HG03139 (cell line): ENCODE measurements around the gene FCRLB.
A peak's percentile ranks its signal among the peaks of the same experiment; 100 is the strongest.
"Not testable (repeated sequence)": the region's sequence is repeated elsewhere in the genome, so short reads cannot be mapped to it uniquely, and the experiment has no call there.

Source experiments
- ATAC-seq: cut with Tn5 transposase; IDR thresholded peaks from one replicate; pipeline ENCODE4 v1.9.1; 2021; ENCODE audit not compliant: unreplicated experiment

FCRLB gene, protein sequence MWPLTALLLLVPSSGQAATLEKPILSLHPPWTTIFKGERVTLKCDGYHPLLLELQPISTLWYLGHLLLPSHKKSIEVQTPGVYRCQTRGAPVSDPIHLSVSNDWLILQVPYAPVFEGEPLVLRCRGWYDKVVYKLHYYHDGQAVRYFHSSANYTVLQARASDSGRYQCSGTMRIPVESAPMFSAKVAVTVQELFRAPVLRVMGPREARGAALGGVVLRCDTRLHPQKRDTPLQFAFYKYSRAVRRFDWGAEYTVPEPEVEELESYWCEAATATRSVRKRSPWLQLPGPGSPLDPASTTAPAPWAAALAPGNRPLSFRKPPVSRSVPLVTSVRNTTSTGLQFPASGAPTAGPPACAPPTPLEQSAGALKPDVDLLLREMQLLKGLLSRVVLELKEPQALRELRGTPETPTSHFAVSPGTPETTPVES

GRCh38 chr1:161720956-161721737 is at the start of gene FCRLB:
Gene FCRLB (plus strand): TSS chr1:161721544. CDS start chr1:161722673, 1,129 bp downstream.
- no peak for ATAC-seq

- not testable (repeated sequence) for ATAC-seq
These were observed 47.9 kb upstream of the FCRLB start for GRCh38 chr1:161673437-161673836.

GRCh38 chr1:161674447-161674846 is 46.9 kb upstream of the FCRLB start:
- not testable (repeated sequence) for ATAC-seq

- ATAC-seq, result not testable (repeated sequence)
These were observed 46.4 kb upstream of the FCRLB start for GRCh38 chr1:161674908-161675307.

- no peak for ATAC-seq
These were observed 44.9 kb upstream of the FCRLB start for GRCh38 chr1:161676441-161676840.

DNA sequence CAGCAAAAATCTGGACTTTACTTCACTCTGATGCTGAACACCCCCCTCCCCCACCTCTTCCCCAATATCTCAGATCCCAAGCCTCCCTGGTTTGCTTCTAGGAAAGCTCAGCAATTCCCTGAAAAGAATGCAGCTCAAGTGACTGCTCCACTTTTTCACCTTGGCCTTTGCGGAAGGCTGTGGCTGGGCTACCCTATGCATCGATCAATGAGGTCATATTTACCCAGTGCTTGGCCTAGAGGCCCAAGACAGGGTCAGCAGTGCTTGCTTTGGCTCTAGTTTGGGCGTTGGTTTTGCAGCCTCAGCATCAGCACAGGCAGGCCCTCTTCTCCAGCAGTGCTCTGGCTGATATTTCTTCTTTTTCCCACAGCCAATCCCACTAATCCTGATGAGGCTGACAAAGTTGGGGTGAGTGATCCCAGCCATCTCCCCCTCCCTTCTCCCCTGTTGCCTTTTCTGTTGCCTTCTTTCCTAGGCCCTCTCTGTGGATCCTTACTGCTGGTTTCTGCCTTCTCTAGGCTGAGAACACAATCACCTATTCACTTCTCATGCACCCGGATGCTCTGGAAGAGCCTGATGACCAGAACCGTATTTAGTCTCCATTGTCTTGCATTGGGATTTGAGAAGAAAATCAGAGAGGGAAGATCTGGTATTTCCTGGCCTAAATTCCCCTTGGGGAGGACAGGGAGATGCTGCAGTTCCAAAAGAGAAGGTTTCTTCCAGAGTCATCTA is 44.2 kb upstream of the FCRLB start:
- ATAC-seq, result no peak

- ATAC-seq, result no peak
These were observed 42.8 kb upstream of the FCRLB start for GRCh38 chr1:161678500-161678899.

DNA sequence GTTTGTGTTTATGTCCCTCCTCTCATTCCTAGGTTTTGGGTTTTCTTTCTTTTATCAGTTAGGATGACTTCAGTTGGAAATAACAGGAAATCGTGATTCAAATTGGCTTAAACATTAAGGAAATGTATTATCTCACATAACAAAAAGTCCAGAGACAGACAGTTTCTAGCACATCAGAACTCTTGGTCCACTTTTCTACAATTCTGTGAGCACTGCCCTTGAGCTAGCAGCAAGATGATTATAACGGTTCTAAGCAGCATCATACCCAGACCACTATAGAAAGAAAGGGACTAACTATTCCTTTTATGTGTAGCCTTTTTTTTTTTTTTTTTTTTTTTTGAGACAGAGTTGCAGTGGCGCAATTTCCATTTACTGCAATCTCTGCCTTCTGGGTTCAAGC is 39.5 kb upstream of the FCRLB start:
- no peak for ATAC-seq

DNA sequence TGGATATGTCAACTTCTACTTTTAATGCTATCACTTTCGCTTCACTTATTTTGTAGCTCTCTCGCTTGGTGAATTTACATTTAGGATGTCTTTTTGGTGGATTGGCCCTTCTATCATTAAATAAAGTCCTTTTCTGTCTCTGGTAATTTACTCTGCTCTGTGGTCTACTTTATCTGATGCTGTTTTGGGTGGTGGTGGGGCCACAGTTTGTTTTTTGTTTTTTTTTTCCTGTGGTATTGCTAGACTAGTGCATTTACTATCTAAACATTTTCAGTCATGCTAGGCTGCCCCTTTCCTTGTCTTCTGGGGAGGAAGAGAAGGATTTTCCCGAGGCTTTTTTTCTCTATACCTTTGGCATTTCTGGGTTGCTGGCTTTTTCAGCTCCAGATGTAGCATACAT is 32.4 kb upstream of the FCRLB start:
- ATAC-seq, result no peak

GRCh38 chr1:161691846-161692245 is 29.5 kb upstream of the FCRLB start:
- ATAC-seq, result no peak

- not testable (repeated sequence) for ATAC-seq
These were observed 28.2 kb upstream of the FCRLB start for GRCh38 chr1:161693020-161693712.

DNA sequence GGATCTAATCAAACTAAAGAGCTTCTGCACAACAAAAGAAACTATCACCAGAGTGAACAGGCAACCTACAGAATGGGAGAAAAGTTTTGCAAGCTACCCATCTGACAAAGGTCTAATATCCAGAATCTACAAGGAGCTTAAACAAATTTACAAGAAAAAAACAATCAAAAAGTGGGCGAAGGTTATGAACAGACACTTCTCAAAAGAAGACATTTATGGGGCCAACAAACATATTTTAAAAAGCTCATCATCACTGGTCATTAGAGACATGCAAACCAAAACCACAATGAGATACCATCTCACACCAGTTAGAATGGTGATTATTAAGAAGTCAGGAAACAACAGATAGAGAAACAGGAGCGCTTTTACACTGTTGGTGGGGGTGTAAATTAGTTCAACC is 23.0 kb upstream of the FCRLB start:
- ATAC-seq, result not testable (repeated sequence)

DNA sequence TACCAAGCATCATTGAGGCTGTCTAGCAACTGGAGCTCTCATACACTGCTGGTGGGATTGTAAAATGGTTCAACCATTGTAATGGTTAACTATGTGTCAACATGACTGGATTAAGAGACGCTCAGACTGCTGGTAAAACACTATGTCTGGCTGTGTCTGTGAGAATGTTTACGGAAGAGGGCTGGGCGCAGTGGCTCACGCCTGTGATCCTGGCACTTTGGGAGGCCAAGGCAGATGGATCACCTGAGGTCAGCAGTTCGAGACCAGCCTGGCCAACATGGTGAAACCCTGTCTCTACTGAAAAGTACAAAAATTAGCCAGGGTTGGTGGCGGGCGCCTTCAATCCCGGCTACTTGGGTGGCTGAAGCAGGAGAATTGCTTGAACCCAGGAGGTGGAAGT is 19.1 kb upstream of the FCRLB start:
- ATAC-seq, result no peak

DNA sequence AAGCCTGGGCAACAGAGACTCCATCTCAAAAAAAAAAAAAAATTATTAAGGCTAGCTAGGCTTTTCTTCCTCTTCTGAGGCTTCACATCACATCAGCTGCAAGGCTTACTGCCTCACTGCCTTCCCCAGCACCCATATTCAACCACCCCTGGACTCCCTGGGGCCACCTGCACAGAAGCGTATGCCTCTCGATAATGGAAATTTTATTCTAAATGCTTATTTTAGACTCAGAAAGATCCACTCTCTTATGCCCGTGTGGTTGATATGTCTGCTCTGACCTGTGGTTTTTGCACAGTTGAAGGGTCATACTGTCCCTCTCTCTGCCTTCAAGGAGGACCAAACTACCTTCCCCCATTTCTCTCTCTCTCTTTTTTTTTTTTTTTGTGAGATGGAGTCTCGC is 15.8 kb upstream of the FCRLB start:
- ATAC-seq, result peak; percentile 37

DNA sequence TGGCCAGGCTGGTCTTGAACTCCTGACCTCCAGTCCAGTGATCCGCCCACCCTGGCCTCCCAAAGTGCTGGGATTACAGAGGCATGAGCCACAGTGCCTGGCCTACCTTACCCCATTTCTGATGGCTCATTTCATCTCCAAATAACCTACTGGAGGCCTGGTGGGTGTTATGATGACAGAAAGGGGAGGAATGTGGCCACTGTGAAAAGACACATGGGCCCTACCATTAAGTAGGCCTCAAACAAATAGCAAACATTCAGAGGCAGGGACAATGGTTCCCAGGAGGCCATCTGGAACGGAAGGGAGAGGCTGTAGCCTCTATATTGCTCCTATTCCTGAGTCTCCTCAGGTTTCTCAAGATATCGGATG is 15.2 kb upstream of the FCRLB start:
- no peak for ATAC-seq

DNA sequence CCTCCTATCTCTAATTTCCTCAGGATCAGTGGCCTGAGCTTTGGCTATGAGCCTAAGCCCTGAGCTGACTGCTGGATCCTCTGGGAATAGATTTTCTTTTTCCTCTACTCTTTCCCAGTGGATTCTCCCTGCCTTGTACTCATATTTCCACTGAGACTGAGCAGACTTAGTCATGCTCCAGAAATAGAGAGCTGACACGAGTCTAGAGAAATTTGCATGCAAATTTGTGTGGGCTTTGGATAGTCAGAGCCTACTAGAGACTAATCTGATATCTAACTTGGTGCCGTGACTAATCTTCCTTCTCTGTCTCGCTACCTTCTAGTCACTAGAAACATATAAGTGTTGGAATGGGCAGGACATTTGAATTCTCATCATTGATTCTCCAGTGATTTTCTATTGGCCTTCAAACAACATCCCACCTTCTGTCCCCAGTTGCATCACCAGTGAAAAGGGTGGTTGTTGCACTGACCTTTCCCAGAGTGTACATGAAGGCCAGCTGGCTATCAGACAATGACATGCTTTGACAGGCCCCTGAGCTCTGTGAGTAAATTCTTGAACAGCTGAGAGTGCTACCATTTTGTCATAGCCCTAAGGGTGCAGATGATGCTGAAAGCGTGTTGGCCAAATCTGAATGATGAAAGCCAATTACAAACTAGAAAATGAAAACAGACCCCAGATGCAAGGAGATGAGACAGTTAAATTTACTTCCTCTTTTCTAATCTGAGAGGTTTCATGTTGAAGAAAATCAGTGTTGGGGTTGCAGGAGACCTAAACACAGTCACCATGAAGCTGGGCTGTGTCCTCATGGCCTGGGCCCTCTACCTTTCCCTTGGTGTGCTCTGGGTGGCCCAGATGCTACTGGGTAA is 14.6 kb upstream of the FCRLB start, which contains the start of gene FCRLA:
TSS of gene FCRLA (plus strand) at position 748 of the 866 bp plus-strand sequence. CDS start at position 784, 36 bp downstream.
- ATAC-seq, result peak; percentile 51

GRCh38 chr1:161707503-161707902 is 13.8 kb upstream of the FCRLB start:
- no peak for ATAC-seq

GRCh38 chr1:161709373-161709772 is 12.0 kb upstream of the FCRLB start:
- no peak for ATAC-seq

DNA sequence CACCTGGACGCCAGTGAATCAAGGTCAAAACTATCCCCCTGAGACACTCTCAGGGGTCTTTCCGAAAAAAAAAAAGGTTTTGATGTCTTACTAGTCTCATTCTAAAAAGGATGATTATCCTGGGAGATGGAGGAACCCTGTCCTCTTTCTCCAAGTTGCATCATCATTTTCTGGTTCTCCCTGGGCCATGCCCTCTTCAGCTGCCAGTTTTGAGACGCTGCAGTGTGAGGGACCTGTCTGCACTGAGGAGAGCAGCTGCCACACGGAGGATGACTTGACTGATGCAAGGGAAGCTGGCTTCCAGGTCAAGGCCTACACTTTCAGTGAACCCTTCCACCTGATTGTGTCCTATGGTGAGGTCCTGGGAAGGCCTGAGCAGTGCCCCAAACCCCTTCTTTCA is 10.8 kb upstream of the FCRLB start:
- ATAC-seq, result no peak
